Measurements from ENCODE around the gene IL17RA.

The IL17RA gene

DNA sequence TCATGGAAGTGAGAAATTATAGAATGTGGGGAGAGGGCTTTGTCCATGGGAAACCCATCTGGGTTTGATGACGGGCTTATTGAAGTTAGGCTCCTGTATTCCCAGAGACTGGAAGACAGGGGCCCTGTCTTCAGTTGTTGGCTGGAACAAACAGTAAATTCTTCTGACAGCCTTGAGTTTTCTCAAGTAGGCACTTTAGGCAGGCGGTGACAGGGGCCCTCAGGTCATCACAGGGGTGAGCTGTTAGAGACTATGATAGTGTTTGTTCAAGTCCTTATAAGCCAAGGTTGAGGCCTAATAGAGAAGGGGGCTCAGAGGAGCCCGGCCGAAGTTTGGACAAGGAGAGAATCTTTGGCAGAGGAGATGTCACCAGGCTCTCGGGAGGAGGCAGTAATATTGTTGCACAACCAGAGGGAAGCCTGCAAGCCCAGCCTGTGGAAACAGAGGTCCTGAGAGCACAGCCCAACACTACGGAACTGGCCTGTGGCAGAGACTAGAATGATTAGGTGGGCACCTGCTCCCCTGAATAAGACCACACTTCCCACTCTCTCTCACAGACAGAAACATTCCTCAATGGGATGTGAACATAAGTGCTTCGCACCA is 20.2 kb upstream of the IL17RA start:
- in situ Hi-C loops (cut with MboI; ENCODE audit: low sequenced_read_pairs, unreplicated experiment) = loop anchor here (25.0 kb wide), 1 partner anchor 277 kb away; no protein-coding TSS in a partner anchor
- TF ChIP-seq, protein P1, sequence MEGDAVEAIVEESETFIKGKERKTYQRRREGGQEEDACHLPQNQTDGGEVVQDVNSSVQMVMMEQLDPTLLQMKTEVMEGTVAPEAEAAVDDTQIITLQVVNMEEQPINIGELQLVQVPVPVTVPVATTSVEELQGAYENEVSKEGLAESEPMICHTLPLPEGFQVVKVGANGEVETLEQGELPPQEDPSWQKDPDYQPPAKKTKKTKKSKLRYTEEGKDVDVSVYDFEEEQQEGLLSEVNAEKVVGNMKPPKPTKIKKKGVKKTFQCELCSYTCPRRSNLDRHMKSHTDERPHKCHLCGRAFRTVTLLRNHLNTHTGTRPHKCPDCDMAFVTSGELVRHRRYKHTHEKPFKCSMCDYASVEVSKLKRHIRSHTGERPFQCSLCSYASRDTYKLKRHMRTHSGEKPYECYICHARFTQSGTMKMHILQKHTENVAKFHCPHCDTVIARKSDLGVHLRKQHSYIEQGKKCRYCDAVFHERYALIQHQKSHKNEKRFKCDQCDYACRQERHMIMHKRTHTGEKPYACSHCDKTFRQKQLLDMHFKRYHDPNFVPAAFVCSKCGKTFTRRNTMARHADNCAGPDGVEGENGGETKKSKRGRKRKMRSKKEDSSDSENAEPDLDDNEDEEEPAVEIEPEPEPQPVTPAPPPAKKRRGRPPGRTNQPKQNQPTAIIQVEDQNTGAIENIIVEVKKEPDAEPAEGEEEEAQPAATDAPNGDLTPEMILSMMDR (IDR thresholded peaks at IDR 0.05; ENCODE audit: borderline replicate concordance, control extremely low read depth, extremely low read depth, insufficient read depth, missing control alignments) = no peak
- DNase-seq (ENCODE audit: low spot score) = no peak

DNA sequence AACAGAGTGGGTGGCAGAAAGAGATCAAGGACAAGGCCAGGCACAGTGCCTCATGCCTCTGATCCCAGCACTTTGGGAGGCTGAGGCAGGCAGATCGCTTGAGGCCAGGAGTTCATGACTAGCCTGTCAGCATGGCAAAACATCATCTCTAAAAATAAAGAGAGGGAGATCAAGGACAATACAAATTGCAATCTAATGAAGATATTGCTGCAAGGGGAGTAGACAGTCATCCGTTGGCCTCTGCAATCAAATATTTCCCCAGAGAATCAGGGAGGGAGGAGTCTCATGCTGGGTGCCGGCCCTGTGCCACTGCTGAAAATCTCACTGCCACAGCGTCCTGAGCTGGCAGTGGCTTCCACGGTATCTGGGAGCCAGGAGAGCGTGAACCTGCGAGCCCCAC is 19.4 kb upstream of the IL17RA start:
- no peak for DNase-seq (ENCODE audit: low spot score)
- in situ Hi-C loops (cut with MboI; ENCODE audit: low sequenced_read_pairs, unreplicated experiment) = loop anchor here (25.0 kb wide), 1 partner anchor 278 kb away; no protein-coding TSS in a partner anchor
- TF ChIP-seq, protein P1 (IDR thresholded peaks at IDR 0.05; ENCODE audit: borderline replicate concordance, control extremely low read depth, extremely low read depth, insufficient read depth, missing control alignments) = no peak

DNA sequence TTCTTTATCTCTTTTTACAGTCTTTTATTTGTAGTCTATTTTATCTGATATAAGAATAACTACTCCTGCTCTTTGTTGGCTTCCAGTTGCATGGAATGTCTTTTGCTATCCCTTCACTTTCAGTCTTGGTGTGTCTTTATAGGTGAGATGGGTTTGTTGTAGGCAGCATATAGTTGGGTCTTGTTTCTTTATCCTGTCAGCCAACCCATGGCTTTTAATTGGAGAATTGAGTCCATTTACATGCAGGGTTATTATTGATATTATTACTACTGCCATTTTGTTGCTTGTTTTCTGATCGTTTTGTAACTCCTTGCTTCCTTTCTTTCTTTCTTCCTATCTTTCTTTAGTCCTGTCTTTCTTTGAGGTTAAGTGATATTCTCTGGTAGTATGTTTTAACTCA is 11.9 kb upstream of the IL17RA start:
- TF ChIP-seq, protein P1 (IDR thresholded peaks at IDR 0.05; ENCODE audit: borderline replicate concordance, control extremely low read depth, extremely low read depth, insufficient read depth, missing control alignments) = no peak
- no peak for DNase-seq (ENCODE audit: low spot score)
- in situ Hi-C loops (cut with MboI; ENCODE audit: low sequenced_read_pairs, unreplicated experiment) = loop anchor here (25.0 kb wide), 1 partner anchor 286 kb away; no protein-coding TSS in a partner anchor

DNA sequence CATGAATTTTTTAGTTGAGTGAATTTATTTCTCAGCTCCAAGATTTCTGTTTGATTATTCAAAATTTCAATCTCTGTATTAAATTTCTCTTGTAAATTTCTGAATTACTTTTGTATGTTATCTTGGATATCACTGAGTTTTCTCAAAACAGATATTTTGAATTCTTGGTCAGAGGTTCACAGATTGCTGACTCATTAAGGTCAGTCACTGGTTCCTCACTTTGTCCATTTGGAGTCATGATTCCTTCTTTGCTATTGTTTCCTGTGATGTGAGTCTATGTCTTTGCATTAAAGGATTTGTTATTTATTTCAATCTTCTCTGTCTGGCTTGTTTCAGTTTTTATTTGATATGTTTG is 10.2 kb upstream of the IL17RA start:
- in situ Hi-C loops (cut with MboI; ENCODE audit: low sequenced_read_pairs, unreplicated experiment) = loop anchor here (25.0 kb wide), 1 partner anchor 287 kb away; no protein-coding TSS in a partner anchor
- DNase-seq (ENCODE audit: low spot score) = no peak
- TF ChIP-seq, protein P1 (IDR thresholded peaks at IDR 0.05; ENCODE audit: borderline replicate concordance, control extremely low read depth, extremely low read depth, insufficient read depth, missing control alignments) = no peak

DNA sequence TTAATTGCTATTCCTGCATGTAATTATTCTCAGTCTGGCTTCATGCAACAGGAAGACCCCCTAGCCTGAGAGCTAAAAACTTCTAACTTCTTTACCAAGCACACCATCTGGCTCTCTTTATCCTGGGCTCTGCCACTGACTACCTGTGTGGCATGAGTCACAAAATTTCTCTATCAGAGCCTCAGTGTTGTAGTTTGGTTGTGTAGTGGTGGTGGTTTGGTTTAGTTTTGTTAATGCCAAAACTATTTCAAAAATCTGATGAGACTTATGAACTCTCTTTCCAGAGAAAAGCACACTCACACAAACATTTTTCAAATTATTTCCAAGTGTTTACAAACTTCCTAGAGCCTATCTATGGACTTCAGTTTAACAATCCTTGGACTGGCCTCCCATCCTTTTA is 7.5 kb upstream of the IL17RA start:
- in situ Hi-C loops (cut with MboI; ENCODE audit: low sequenced_read_pairs, unreplicated experiment) = no loop called here
- TF ChIP-seq, protein P1 (IDR thresholded peaks at IDR 0.05; ENCODE audit: borderline replicate concordance, control extremely low read depth, extremely low read depth, insufficient read depth, missing control alignments) = no peak
- no peak for DNase-seq (ENCODE audit: low spot score)

DNA sequence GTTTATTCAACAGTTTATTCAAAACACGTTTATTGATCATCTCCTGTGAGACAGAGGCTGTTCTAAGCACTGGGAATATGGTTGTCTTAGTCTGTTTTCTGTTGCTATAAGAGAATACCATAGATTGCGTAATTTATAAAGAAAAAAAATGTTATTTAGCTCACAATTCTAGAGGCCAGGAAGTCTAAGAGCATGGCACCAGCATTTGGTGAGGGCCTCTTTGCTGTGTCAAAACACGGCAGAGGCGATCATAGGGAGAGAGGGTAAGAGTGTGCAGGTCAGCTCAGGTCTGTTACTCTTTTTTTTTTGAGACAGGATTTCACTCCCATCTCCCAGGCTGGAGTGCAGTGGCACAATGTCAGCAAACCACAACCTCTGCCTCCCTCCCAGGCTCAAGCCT is 5.2 kb upstream of the IL17RA start:
- DNase-seq (ENCODE audit: low spot score) = no peak
- TF ChIP-seq, protein P1 (IDR thresholded peaks at IDR 0.05; ENCODE audit: borderline replicate concordance, control extremely low read depth, extremely low read depth, insufficient read depth, missing control alignments) = no peak
- in situ Hi-C loops (cut with MboI; ENCODE audit: low sequenced_read_pairs, unreplicated experiment) = no loop called here
